ENCODE measurements around the gene MAPK13. TPM values are rescaled to one million over a fixed set of nuclear protein-coding genes. Genes with fewer than 3 reads are reported as not detected.

Gene MAPK13
- polyA plus RNA-seq, 1 donor from 2014 or later = 1.8 TPM

DNA sequence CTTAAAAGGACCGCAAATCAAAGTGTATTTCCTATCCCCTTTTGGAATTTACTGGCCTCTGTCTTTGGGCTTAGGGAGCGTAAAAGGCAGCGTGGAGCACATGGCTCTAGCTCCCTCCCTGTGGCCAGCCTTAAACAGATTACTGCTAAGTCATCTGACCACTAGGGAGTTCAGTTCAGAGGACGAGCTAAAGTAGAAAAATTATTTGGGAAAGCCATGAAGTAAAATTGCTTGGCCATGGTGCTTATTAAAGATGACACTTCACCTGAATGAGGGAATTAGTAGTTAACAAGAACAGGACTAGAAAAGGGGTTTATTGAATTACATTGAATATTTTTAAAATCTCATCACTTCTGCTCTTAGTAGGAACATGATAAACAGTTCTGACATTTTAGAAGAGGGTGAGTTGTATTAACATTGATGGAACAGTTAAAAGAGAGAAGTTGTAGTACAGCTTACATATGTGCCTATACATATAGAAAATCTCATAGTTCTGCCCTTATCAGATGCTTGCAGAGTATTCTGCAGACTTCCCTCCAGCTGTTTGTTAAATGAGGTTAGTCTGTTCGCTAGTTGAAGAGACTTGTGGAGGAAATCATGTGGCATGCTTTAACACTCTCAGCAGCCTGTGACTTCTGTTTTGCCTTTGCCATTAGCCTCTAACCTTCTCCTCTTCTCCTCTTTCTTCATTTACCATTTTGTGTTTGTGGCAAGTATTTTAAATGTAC lies 31.2 kb upstream of the MAPK13 start:
- no peak overlapping the region for H3K4me3 ChIP-seq (ENCODE audit: low read length)
- no peaks in the 10 kb centered on the region for H3K36me3 ChIP-seq (ENCODE audit: insufficient read depth, low read length)
- TF ChIP-seq EZH2 (IDR thresholded peaks at IDR 0.05; ENCODE audit: borderline replicate concordance, insufficient read depth, low read length, poor library complexity, severe bottlenecking) (no peak), RAD21 (conservative IDR thresholded peaks at IDR 0.05) (no peak), EP300 (conservative IDR thresholded peaks at IDR 0.05; ENCODE audit: poor library complexity, severe bottlenecking) (no peak), SMC3 (conservative IDR thresholded peaks at IDR 0.05; ENCODE audit: poor library complexity) (no peak), MXI1 (conservative IDR thresholded peaks at IDR 0.05; ENCODE audit: poor library complexity, severe bottlenecking) (no peak)
- TF ChIP-seq, protein P1, sequence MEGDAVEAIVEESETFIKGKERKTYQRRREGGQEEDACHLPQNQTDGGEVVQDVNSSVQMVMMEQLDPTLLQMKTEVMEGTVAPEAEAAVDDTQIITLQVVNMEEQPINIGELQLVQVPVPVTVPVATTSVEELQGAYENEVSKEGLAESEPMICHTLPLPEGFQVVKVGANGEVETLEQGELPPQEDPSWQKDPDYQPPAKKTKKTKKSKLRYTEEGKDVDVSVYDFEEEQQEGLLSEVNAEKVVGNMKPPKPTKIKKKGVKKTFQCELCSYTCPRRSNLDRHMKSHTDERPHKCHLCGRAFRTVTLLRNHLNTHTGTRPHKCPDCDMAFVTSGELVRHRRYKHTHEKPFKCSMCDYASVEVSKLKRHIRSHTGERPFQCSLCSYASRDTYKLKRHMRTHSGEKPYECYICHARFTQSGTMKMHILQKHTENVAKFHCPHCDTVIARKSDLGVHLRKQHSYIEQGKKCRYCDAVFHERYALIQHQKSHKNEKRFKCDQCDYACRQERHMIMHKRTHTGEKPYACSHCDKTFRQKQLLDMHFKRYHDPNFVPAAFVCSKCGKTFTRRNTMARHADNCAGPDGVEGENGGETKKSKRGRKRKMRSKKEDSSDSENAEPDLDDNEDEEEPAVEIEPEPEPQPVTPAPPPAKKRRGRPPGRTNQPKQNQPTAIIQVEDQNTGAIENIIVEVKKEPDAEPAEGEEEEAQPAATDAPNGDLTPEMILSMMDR (IDR thresholded peaks at IDR 0.05; ENCODE audit: poor library complexity, severe bottlenecking) = no peak
- TF ChIP-seq, protein P2, sequence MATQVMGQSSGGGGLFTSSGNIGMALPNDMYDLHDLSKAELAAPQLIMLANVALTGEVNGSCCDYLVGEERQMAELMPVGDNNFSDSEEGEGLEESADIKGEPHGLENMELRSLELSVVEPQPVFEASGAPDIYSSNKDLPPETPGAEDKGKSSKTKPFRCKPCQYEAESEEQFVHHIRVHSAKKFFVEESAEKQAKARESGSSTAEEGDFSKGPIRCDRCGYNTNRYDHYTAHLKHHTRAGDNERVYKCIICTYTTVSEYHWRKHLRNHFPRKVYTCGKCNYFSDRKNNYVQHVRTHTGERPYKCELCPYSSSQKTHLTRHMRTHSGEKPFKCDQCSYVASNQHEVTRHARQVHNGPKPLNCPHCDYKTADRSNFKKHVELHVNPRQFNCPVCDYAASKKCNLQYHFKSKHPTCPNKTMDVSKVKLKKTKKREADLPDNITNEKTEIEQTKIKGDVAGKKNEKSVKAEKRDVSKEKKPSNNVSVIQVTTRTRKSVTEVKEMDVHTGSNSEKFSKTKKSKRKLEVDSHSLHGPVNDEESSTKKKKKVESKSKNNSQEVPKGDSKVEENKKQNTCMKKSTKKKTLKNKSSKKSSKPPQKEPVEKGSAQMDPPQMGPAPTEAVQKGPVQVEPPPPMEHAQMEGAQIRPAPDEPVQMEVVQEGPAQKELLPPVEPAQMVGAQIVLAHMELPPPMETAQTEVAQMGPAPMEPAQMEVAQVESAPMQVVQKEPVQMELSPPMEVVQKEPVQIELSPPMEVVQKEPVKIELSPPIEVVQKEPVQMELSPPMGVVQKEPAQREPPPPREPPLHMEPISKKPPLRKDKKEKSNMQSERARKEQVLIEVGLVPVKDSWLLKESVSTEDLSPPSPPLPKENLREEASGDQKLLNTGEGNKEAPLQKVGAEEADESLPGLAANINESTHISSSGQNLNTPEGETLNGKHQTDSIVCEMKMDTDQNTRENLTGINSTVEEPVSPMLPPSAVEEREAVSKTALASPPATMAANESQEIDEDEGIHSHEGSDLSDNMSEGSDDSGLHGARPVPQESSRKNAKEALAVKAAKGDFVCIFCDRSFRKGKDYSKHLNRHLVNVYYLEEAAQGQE (IDR thresholded peaks at IDR 0.05; ENCODE audit: borderline replicate concordance) = no peak
- no peaks in the 10 kb centered on the region for H3K79me2 ChIP-seq (replicated peaks; ENCODE audit: insufficient read depth, low read length)
- no peaks in the 10 kb centered on the region for H3F3A ChIP-seq (ENCODE audit: insufficient read depth, low read length, poor library complexity, severe bottlenecking)
- no peak overlapping the region for H3K9ac ChIP-seq (ENCODE audit: low read length)
- no peak overlapping the region for H2AFZ ChIP-seq (ENCODE audit: low read depth, low read length)
- H3K9me3 ChIP-seq (ENCODE audit: low read length) = no peaks in the 10 kb centered on the region
- H3K27ac ChIP-seq (ENCODE audit: low read length) = no peak overlapping the region
- no peak overlapping the region for H3K4me2 ChIP-seq (ENCODE audit: low read length)
- H3K9me2 ChIP-seq (ENCODE audit: insufficient read depth, low read length) = no peaks in the 10 kb centered on the region
- H4K20me1 ChIP-seq (ENCODE audit: insufficient read depth) = no peaks in the 10 kb centered on the region
- H3K27me3 ChIP-seq (ENCODE audit: insufficient read depth, low read depth, low read length) = no peaks in the 10 kb centered on the region

DNA sequence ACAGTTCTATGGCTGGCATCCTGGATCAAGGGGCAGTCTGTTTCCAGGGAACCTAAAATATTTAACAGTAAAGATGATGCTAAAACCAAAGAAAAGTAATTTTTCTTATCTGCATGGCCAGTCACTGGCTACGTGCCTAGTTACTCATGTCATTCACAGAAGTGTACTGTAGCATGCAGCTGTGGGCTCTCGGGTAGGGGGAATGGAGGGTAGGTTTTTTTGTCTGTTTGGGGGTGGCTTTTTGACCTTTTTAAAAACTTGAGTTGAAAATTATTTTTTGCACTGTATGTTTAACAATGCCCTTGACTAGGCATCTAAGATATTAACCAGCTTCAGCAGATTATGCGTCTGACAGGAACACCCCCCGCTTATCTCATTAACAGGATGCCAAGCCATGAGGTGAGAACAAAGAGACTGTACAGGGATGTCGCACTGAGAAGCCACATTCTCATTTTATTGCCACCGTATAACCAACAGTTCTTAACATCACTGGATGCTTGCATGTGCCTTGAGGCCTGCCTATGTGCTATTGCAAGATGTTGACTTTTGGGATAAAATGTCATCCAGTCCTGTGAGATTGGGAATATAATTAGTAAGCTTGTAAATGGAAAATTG lies 30.3 kb upstream of the MAPK13 start:
- H2AFZ ChIP-seq (ENCODE audit: low read depth, low read length) = no peak overlapping the region
- no peak for TF ChIP-seq SMC3 (conservative IDR thresholded peaks at IDR 0.05; ENCODE audit: poor library complexity)
- no peak for TF ChIP-seq RAD21 (conservative IDR thresholded peaks at IDR 0.05)
- TF ChIP-seq TAF1 (IDR thresholded peaks at IDR 0.05; ENCODE audit: low read depth) = no peak
- TF ChIP-seq, protein P1 (IDR thresholded peaks at IDR 0.05; ENCODE audit: poor library complexity, severe bottlenecking) = no peak
- TF ChIP-seq EZH2 (IDR thresholded peaks at IDR 0.05; ENCODE audit: borderline replicate concordance, insufficient read depth, low read length, poor library complexity, severe bottlenecking) = no peak
- no peak for TF ChIP-seq POLR2AphosphoS5 (IDR thresholded peaks at IDR 0.05)
- TF ChIP-seq, protein P2 (IDR thresholded peaks at IDR 0.05; ENCODE audit: borderline replicate concordance) = no peak
- TF ChIP-seq MXI1 (conservative IDR thresholded peaks at IDR 0.05; ENCODE audit: poor library complexity, severe bottlenecking) = no peak
- TF ChIP-seq EP300 (conservative IDR thresholded peaks at IDR 0.05; ENCODE audit: poor library complexity, severe bottlenecking) = no peak
- no peak overlapping the region for H3K4me2 ChIP-seq (ENCODE audit: low read length)
- H3K9ac ChIP-seq (ENCODE audit: low read length) = no peak overlapping the region
- H3K9me3 ChIP-seq (ENCODE audit: low read length) = no peaks in the 10 kb centered on the region
- H3F3A ChIP-seq (ENCODE audit: insufficient read depth, low read length, poor library complexity, severe bottlenecking) = no peaks in the 10 kb centered on the region
- H3K4me3 ChIP-seq (ENCODE audit: low read length) = no peak overlapping the region
- H3K9me2 ChIP-seq (ENCODE audit: insufficient read depth, low read length) = no peaks in the 10 kb centered on the region
- no peaks in the 10 kb centered on the region for H3K79me2 ChIP-seq (replicated peaks; ENCODE audit: insufficient read depth, low read length)
- H3K27ac ChIP-seq (ENCODE audit: low read length) = no peak overlapping the region
- no peaks in the 10 kb centered on the region for H4K20me1 ChIP-seq (ENCODE audit: insufficient read depth)
- no peaks in the 10 kb centered on the region for H3K36me3 ChIP-seq (ENCODE audit: insufficient read depth, low read length)
- no peaks in the 10 kb centered on the region for H3K27me3 ChIP-seq (ENCODE audit: insufficient read depth, low read depth, low read length)
